Nephron (organoid): ENCODE data around the gene ARHGEF25.
"Not testable (repeated sequence)": the region's sequence is repeated elsewhere in the genome, so short reads cannot be mapped to it uniquely, and the experiment has no call there.

ENCODE experiments used
- H3K27ac Mint-ChIP-seq, 3 experiments: 2 replicates each; pipeline ENCODE4 v1.8.0; 2020; ENCODE audit warnings: mixed read lengths in 3 of 3, mild to moderate bottlenecking in 2 of 3, moderate library complexity in 1 of 3
- H3K27me3 Mint-ChIP-seq: 2 replicates; pipeline ENCODE4 v1.8.0; 2021; ENCODE audit warnings: low read depth, mild to moderate bottlenecking, moderate library complexity, mixed read lengths
- H3K36me3 Mint-ChIP-seq: 2 replicates; pipeline ENCODE4 v1.8.0; 2020; ENCODE audit warnings: low read depth, mixed read lengths
- H3K4me1 Mint-ChIP-seq: 2 replicates; pipeline ENCODE4 v1.8.0; 2020; ENCODE audit warnings: mixed read lengths
- H3K4me3 Mint-ChIP-seq, 3 experiments: 2 replicates each; pipeline ENCODE4 v1.8.0; 2020; ENCODE audit warnings: mild to moderate bottlenecking in 3 of 3, mixed read lengths in 3 of 3, moderate library complexity in 2 of 3
- H3K9me3 Mint-ChIP-seq: 2 replicates; pipeline ENCODE4 v1.8.0; 2020; ENCODE audit warnings: mixed read lengths
- TF ChIP-seq, protein P1 (sequence below), 3 experiments: fragments of 200-600 bp; sonication (generic); IDR thresholded peaks; one replicate each; pipeline ENCODE4 v1.5.0; 2021; ENCODE audit warnings: antibody characterized with exemption in 3 of 3; ENCODE audit not compliant: unreplicated experiment in 3 of 3

Gene ARHGEF25

DNA sequence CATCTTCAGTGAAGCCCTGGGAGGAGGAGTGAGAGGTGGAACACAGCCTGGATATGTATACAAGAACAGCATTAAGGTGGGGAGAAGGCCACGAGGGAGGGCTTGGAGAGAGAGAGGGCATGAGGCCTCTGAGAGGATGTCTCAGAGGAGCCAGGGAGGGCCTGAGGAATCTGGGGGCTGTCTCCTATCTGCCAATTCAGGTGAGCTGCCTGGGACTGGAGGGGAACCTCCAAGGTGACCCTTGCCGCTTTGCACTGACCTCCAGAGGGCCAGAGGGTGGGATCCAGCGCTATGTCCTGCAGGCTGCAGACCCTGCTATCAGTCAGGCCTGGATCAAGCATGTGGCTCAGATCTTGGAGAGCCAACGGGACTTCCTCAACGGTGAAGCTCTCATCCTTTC, 4.4 kb downstream of the ARHGEF25 start:
- TF ChIP-seq, protein P1, sequence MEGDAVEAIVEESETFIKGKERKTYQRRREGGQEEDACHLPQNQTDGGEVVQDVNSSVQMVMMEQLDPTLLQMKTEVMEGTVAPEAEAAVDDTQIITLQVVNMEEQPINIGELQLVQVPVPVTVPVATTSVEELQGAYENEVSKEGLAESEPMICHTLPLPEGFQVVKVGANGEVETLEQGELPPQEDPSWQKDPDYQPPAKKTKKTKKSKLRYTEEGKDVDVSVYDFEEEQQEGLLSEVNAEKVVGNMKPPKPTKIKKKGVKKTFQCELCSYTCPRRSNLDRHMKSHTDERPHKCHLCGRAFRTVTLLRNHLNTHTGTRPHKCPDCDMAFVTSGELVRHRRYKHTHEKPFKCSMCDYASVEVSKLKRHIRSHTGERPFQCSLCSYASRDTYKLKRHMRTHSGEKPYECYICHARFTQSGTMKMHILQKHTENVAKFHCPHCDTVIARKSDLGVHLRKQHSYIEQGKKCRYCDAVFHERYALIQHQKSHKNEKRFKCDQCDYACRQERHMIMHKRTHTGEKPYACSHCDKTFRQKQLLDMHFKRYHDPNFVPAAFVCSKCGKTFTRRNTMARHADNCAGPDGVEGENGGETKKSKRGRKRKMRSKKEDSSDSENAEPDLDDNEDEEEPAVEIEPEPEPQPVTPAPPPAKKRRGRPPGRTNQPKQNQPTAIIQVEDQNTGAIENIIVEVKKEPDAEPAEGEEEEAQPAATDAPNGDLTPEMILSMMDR (IDR thresholded peaks at IDR 0.05; ENCODE audit: unreplicated experiment in 3 of 3): no peak
- no peaks in the 10 kb centered on the region for H3K9me3 Mint-ChIP-seq
- H3K4me1 Mint-ChIP-seq: peaks cover 17% of the 10 kb centered on the region
- no peak overlapping the region for H3K27ac Mint-ChIP-seq
- H3K27me3 Mint-ChIP-seq: peaks cover 53% of the 10 kb centered on the region
- peaks cover 51% of the 10 kb centered on the region for H3K36me3 Mint-ChIP-seq
- no peak overlapping the region for H3K4me3 Mint-ChIP-seq

DNA sequence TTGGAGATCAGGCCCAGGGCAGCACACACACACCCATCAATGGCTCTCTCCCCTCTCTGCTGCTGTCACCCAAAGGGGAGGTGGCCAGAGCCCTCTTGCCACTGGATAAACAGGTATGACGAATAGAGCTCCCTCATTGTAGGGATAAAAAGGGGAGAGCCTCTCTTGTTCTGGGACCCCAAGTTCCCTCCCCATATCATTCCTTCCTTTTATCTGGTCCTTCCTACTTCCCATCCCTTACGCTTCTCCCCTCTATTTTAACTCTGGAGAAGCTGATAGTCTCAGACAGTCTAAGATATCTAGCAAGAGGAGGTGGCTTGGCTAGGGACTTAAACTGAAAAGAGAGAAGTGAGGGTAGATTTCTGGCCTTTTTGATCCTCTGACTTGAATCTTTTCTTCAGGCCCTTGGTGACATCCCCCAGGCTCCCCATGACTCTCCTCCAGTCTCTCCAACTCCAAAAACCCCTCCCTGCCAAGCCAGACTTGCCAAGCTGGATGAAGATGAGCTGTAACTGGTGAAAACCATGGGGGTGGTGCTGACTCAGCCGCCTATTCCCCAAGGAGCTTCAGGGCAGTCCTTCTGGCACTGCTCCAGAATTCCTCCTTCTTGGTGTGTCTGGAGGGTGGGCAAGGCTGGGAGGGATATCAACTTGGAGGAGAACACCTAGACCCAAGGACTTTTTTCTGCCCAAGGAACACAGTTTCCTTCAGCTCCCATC, 5.3 kb downstream of the ARHGEF25 start:
- Mint-ChIP-seq H3K27me3 (peaks cover 62% of the 10 kb centered on the region), H3K4me3 (no peak overlapping the region), H3K9me3 (no peaks in the 10 kb centered on the region), H3K4me1 (peaks cover 25% of the 10 kb centered on the region), H3K27ac (no peak overlapping the region), H3K36me3 (peaks cover 51% of the 10 kb centered on the region)
- TF ChIP-seq, protein P1 (IDR thresholded peaks at IDR 0.05; ENCODE audit: unreplicated experiment in 3 of 3): no peak

DNA sequence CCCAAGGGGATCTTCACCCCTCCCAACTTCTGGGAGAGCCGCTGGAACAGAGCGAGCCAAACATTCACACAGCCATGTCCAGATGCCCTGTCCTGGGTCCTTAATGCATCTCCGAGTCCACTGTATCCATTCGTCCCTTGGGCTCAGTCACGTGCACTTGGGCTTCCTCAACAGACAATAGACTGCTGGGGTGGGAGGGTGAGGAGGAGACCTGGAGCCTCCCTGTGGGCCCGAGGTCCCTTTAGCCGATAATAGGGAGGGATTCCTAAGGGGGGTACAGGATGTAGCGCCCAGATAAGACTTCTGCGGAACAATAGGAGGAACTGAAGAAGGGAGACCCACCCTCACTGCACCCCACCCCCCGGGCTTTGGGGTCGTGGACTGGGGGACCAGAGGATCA, 6.7 kb downstream of the ARHGEF25 start:
- H3K9me3 Mint-ChIP-seq: no peaks in the 10 kb centered on the region
- TF ChIP-seq, protein P1 (IDR thresholded peaks at IDR 0.05; ENCODE audit: unreplicated experiment in 3 of 3): no peak
- H3K4me3 Mint-ChIP-seq: no peak overlapping the region
- peaks cover 76% of the 10 kb centered on the region for H3K27me3 Mint-ChIP-seq
- no peak overlapping the region for H3K27ac Mint-ChIP-seq
- peaks cover 55% of the 10 kb centered on the region for H3K36me3 Mint-ChIP-seq
- peaks cover 24% of the 10 kb centered on the region for H3K4me1 Mint-ChIP-seq

DNA sequence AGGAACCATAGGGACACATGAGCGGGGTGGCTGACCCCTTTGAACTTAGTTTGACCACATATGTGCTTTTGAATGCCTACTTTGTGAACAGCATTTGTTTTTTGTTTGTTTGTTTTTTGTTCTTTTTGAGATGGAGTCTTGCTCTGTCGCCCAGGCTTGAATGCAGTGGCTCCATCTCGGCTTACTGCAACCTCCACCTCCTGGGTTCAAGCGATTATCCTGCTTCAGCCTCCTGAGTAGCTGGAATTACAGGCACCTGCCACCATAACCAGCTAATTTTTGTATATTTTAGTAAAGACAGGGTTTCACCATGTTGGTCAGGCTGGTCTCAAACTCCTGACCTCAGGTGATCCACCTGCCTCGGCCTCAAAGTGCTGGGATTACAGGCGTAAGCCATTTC, 7.2 kb downstream of the ARHGEF25 start:
- not testable (repeated sequence) for H3K4me3 Mint-ChIP-seq, H3K27ac Mint-ChIP-seq, H3K9me3 Mint-ChIP-seq
- H3K4me1 Mint-ChIP-seq: peaks cover 24% of the 10 kb centered on the region
- peaks cover 55% of the 10 kb centered on the region for H3K36me3 Mint-ChIP-seq
- H3K27me3 Mint-ChIP-seq: peaks cover 81% of the 10 kb centered on the region

DNA sequence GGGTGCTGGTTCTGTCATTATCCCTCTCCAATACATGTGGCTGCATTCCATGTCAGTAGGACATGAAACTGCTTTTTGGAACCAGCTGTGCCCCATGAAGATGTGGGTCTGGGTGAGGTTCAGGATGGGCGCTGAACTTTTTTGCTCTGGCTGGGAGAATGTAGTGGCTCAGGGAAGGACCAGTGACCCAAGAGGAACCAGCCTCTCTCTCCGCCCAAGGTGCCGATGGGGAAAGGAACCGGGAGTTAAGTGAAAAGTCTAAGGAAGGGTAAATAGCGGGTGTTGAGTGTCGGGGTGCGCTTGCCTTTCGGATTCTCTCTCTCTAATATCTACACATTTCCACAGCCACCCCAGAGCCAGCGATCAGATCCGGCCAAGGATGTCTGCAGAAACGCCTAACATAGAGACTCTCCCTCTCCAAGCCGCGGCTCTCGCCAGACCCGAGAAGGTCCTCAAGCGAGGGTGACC, 7.8 kb downstream of the ARHGEF25 start:
- no peaks in the 10 kb centered on the region for H3K9me3 Mint-ChIP-seq
- peaks cover 87% of the 10 kb centered on the region for H3K27me3 Mint-ChIP-seq
- peaks cover 53% of the 10 kb centered on the region for H3K36me3 Mint-ChIP-seq
- TF ChIP-seq, protein P1 (IDR thresholded peaks at IDR 0.05; ENCODE audit: unreplicated experiment in 3 of 3): no peak
- H3K4me1 Mint-ChIP-seq: peaks cover 24% of the 10 kb centered on the region
- H3K4me3 Mint-ChIP-seq: peak overlapping the region; percentile 52 to 73 (median 63)
- no peak overlapping the region for H3K27ac Mint-ChIP-seq

DNA sequence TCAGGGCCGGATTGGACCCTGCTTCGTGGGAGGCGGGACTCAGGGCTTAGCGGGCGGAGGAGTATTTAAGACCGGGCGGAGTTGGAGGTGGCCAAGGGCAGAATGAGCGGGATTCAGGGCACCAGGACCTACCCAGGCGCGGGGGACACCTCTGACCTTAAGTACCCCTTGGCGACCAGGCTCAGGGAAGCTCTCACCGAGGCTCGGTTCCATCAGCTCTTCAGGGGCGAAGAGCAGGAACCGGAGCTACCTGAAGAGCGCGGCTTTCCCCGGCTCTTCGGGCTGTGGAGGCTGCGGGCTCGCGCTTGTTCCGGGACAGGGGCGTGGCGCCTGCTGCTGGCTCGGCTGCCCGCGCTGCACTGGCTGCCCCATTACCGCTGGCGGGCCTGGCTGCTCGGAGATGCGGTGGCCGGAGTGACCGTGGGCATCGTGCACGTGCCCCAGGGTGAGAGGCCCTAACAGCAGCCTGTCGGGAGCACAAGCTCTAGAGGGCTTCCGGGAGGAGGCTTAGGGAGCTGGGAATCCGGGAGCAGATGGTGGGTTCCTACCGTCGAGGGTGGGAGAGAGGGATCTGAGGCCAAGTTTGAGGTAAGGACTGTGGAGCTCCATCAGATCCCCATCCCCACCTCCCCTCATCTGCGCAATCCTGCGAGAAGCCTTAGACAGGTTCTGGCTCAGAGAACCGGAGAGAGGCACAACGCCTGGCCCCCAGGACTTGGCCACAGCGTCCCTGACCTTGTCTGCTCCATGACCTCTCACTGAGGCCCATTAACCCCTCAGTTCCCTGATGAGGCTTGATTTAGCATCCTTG, 8.4 kb downstream of the ARHGEF25 start:
- Mint-ChIP-seq H3K4me1 (peaks cover 20% of the 10 kb centered on the region), H3K9me3 (no peaks in the 10 kb centered on the region), H3K27me3 (peaks cover 93% of the 10 kb centered on the region), H3K4me3 (peak overlapping the region; percentile 43 to 73 (median 63)), H3K27ac (no peak overlapping the region), H3K36me3 (peaks cover 48% of the 10 kb centered on the region)
- TF ChIP-seq, protein P1 (IDR thresholded peaks at IDR 0.05; ENCODE audit: unreplicated experiment in 3 of 3): no peak
